ENCODE data around the gene FOS.

FOS gene

GRCh38 chr14:75289840-75290388 is 11.3 kb downstream of the FOS start:
- H3K4me1 Mint-ChIP-seq = peaks cover 0 to 1% of the 10 kb centered on the region in 2 donors
- H3K4me3 Mint-ChIP-seq = no peak overlapping the region
- peaks cover 11 to 14% of the 10 kb centered on the region in 2 donors for H3K27me3 Mint-ChIP-seq
- H3K27ac Mint-ChIP-seq = no peak overlapping the region
- no peaks in the 10 kb centered on the region for H3K36me3 Mint-ChIP-seq
- DNase-seq (no peak), ATAC-seq (replicated peaks) (no peak)
- H3K9me3 Mint-ChIP-seq = no peaks in the 10 kb centered on the region

GRCh38 chr14:75290851-75291250 is 12.2 kb downstream of the FOS start:
- no peak overlapping the region for H3K27ac Mint-ChIP-seq
- H3K9me3 Mint-ChIP-seq = no peaks in the 10 kb centered on the region
- no peak overlapping the region for H3K4me3 Mint-ChIP-seq
- H3K27me3 Mint-ChIP-seq = peaks cover 11 to 14% of the 10 kb centered on the region in 2 donors
- H3K36me3 Mint-ChIP-seq = no peaks in the 10 kb centered on the region
- ATAC-seq (replicated peaks) (no peak), DNase-seq (no peak)
- peaks cover 5% of the 10 kb centered on the region in 2 donors for H3K4me1 Mint-ChIP-seq

GRCh38 chr14:75291331-75291730 is 12.7 kb downstream of the FOS start:
- ATAC-seq (replicated peaks) (no peak), DNase-seq (no peak)
- Mint-ChIP-seq H3K27ac (no peak overlapping the region), H3K9me3 (no peaks in the 10 kb centered on the region), H3K4me3 (no peak overlapping the region), H3K4me1 (peaks cover 9 to 10% of the 10 kb centered on the region in 2 donors), H3K27me3 (peaks cover 9 to 10% of the 10 kb centered on the region in 2 donors), H3K36me3 (no peaks in the 10 kb centered on the region)

GRCh38 chr14:75292101-75292563 is 13.5 kb downstream of the FOS start:
- peaks cover 11 to 17% of the 10 kb centered on the region in 2 donors for H3K4me1 Mint-ChIP-seq
- H3K36me3 Mint-ChIP-seq = no peaks in the 10 kb centered on the region
- H3K4me3 Mint-ChIP-seq = no peak overlapping the region
- no peak overlapping the region for H3K27ac Mint-ChIP-seq
- DNase-seq (no peak), ATAC-seq (replicated peaks) (no peak)
- H3K9me3 Mint-ChIP-seq = no peaks in the 10 kb centered on the region
- H3K27me3 Mint-ChIP-seq = peaks cover 7 to 8% of the 10 kb centered on the region in 2 donors

- Mint-ChIP-seq H3K4me1 (peaks cover 11 to 17% of the 10 kb centered on the region in 2 donors), H3K27ac (peak overlapping the region; percentile 97), H3K27me3 (peaks cover 7 to 8% of the 10 kb centered on the region in 2 donors), H3K36me3 (no peaks in the 10 kb centered on the region), H3K9me3 (no peaks in the 10 kb centered on the region), H3K4me3 (peak overlapping the region in 1 of 2 donors; percentile 88)
- ATAC-seq (replicated peaks) (no peak), DNase-seq (no peak)
Observed at GRCh38 chr14:75292886-75293285, 14.3 kb downstream of the FOS start.

GRCh38 chr14:75293920-75294648 is 15.5 kb downstream of the FOS start:
- Mint-ChIP-seq H3K9me3 (no peaks in the 10 kb centered on the region), H3K27me3 (peaks cover 7 to 8% of the 10 kb centered on the region in 2 donors)
- DNase-seq = peak; percentile 91

GRCh38 chr14:75294649-75295033 is 16.0 kb downstream of the FOS start:
- no peak for ATAC-seq (replicated peaks)
- Mint-ChIP-seq H3K27ac (peak overlapping the region; percentile 70), H3K27me3 (peaks cover 5% of the 10 kb centered on the region in 2 donors), H3K4me3 (peak overlapping the region; percentile 86 to 88), H3K9me3 (no peaks in the 10 kb centered on the region), H3K4me1 (peaks cover 11 to 17% of the 10 kb centered on the region in 2 donors), H3K36me3 (no peaks in the 10 kb centered on the region)
- DNase-seq = no peak

More at GRCh38 chr14:75293920-75294648, 15.5 kb downstream of the FOS start:
- H3K4me1 Mint-ChIP-seq = peaks cover 11 to 17% of the 10 kb centered on the region in 2 donors
- peak overlapping the region; percentile 86 to 88 for H3K4me3 Mint-ChIP-seq
- no peaks in the 10 kb centered on the region for H3K36me3 Mint-ChIP-seq
- ATAC-seq (replicated peaks) = peak; percentile 96 to 99
- H3K27ac Mint-ChIP-seq = peak overlapping the region; percentile 97

- Mint-ChIP-seq H3K27ac (peak overlapping the region; percentile 70), H3K4me3 (peak overlapping the region; percentile 86 to 88), H3K27me3 (peaks cover 1% of the 10 kb centered on the region in 2 donors), H3K36me3 (no peaks in the 10 kb centered on the region), H3K9me3 (no peaks in the 10 kb centered on the region), H3K4me1 (peaks cover 11 to 17% of the 10 kb centered on the region in 2 donors)
- no peak for ATAC-seq (replicated peaks)
- DNase-seq = no peak
Observed at GRCh38 chr14:75295061-75295461, 16.4 kb downstream of the FOS start.

- Mint-ChIP-seq H3K36me3 (no peaks in the 10 kb centered on the region), H3K27me3 (no peaks in the 10 kb centered on the region), H3K4me1 (peaks cover 11 to 17% of the 10 kb centered on the region in 2 donors), H3K27ac (peak overlapping the region; percentile 84), H3K4me3 (peak overlapping the region; percentile 86 to 87), H3K9me3 (no peaks in the 10 kb centered on the region)
- peak; percentile 34 to 41 for ATAC-seq (replicated peaks)
- peak; percentile 61 for DNase-seq
Observed at GRCh38 chr14:75295491-75296345, 17.1 kb downstream of the FOS start.

- DNase-seq (no peak), ATAC-seq (replicated peaks) (no peak)
- Mint-ChIP-seq H3K27me3 (no peaks in the 10 kb centered on the region), H3K4me1 (peaks cover 26 to 33% of the 10 kb centered on the region in 2 donors), H3K4me3 (no peak overlapping the region), H3K36me3 (no peaks in the 10 kb centered on the region), H3K9me3 (peaks cover 0 to 1% of the 10 kb centered on the region in 2 donors), H3K27ac (no peak overlapping the region)
Observed at GRCh38 chr14:75297411-75298040, 18.9 kb downstream of the FOS start.

GRCh38 chr14:75298187-75298965 is 19.7 kb downstream of the FOS start:
- Mint-ChIP-seq H3K9me3 (peaks cover 0 to 1% of the 10 kb centered on the region in 2 donors), H3K4me1 (peaks cover 28 to 36% of the 10 kb centered on the region in 2 donors), H3K4me3 (no peak overlapping the region), H3K27ac (no peak overlapping the region), H3K36me3 (no peaks in the 10 kb centered on the region), H3K27me3 (no peaks in the 10 kb centered on the region)
- no peak for ATAC-seq (replicated peaks)
- no peak for DNase-seq

GRCh38 chr14:75299059-75299458 is 20.4 kb downstream of the FOS start:
- Mint-ChIP-seq H3K9me3 (peaks cover 0 to 1% of the 10 kb centered on the region in 2 donors), H3K36me3 (no peaks in the 10 kb centered on the region), H3K27ac (no peak overlapping the region), H3K27me3 (no peaks in the 10 kb centered on the region), H3K4me3 (no peak overlapping the region), H3K4me1 (peaks cover 29 to 38% of the 10 kb centered on the region in 2 donors)
- no peak for ATAC-seq (replicated peaks)
- DNase-seq = no peak

GRCh38 chr14:75299576-75299975 is 20.9 kb downstream of the FOS start:
- Mint-ChIP-seq H3K9me3 (peaks cover 0 to 1% of the 10 kb centered on the region in 2 donors), H3K27ac (no peak overlapping the region), H3K27me3 (no peaks in the 10 kb centered on the region), H3K4me3 (no peak overlapping the region), H3K4me1 (peaks cover 29 to 38% of the 10 kb centered on the region in 2 donors), H3K36me3 (no peaks in the 10 kb centered on the region)
- no peak for ATAC-seq (replicated peaks)
- DNase-seq = no peak
